BJ (cell line): ENCODE data around the gene CCNH. TPM values are rescaled to one million over a fixed set of nuclear protein-coding genes. Genes with fewer than 3 reads are reported as not detected.
A peak's percentile ranks its signal among the peaks of the same experiment; 100 is the strongest.

ENCODE experiments used
- CTCF ChIA-PET: fragments of 350-600 bp; formaldehyde crosslinking; extraction: SDS; loops from one replicate; lab custom pipeline; 2021; ENCODE audit warnings: antibody characterized with exemption, inconsistent platforms; lab: Yijun Ruan, JAX
- POLR2A ChIA-PET: fragments of 300-600 bp; sonication (Branson Sonifier 250); formaldehyde crosslinking; extraction: SDS; loops from one replicate; lab custom pipeline; 2021; ENCODE audit warnings: antibody characterized with exemption; lab: Charles Lee
- DNase-seq: peaks from one replicate; pipeline ENCODE4 v3.0.0-alpha.2; 2011; ENCODE audit warnings: low read depth
- H3K27me3 ChIP-seq: 2 replicates; pipeline ENCODE4 v1.6.0; 2011; ENCODE audit warnings: low read length; ENCODE audit not compliant: control insufficient read depth, insufficient read depth
- H3K36me3 ChIP-seq: 2 replicates; pipeline ENCODE4 v1.5.1; 2011; ENCODE audit warnings: low read length; ENCODE audit not compliant: control insufficient read depth, insufficient read depth
- H3K4me3 ChIP-seq: 2 replicates; pipeline ENCODE4 v1.5.1; 2011; ENCODE audit warnings: low read depth, mild to moderate bottlenecking, control low read depth, low read length
- CTCF ChIP-seq: IDR thresholded peaks from 2 replicates; pipeline ENCODE4 v1.5.1; 2011; ENCODE audit warnings: low read depth, mild to moderate bottlenecking, control low read depth, inconsistent platforms, low read length, moderate library complexity; ENCODE audit not compliant: insufficient read depth
- polyA plus RNA-seq: library from polyadenylated mRNA; depleted of rRNA; stranded (reverse); fragments of >200 nt; gene quantifications from 2 replicates; pipeline ENCODE4 v1.2.3, GENCODE V29; 2011

Gene CCNH
- polyA plus RNA-seq, 1 experiment, result 62.0 TPM

GRCh38 chr5:87367243-87367642, 45.5 kb downstream of the CCNH start:
- H3K27me3 ChIP-seq, result no peaks in the 10 kb centered on the region
- ChIA-PET CTCF (no interaction called here), POLR2A (no interaction called here)
- H3K4me3 ChIP-seq, result no peak overlapping the region
- H3K36me3 ChIP-seq, result peaks cover 1% of the 10 kb centered on the region
- DNase-seq, result no peak
- no peak for TF ChIP-seq CTCF

- Histone ChIP-seq H3K4me3 (no peak overlapping the region), H3K27me3 (no peaks in the 10 kb centered on the region), H3K36me3 (peaks cover 1% of the 10 kb centered on the region; the same call in 1 of the 2 replicates)
- no peak for TF ChIP-seq CTCF
- POLR2A ChIA-PET, result no interaction called here
- CTCF ChIA-PET, result no interaction called here
- no peak for DNase-seq
These were observed 51.1 kb downstream of the CCNH start for GRCh38 chr5:87361536-87362213.

- TF ChIP-seq CTCF, result no peak
- CTCF ChIA-PET, result no interaction called here
- DNase-seq, result peak; percentile 51
- Histone ChIP-seq H3K27me3 (no peaks in the 10 kb centered on the region), H3K4me3 (no peak overlapping the region), H3K36me3 (peaks cover 2% of the 10 kb centered on the region; the same call in 1 of the 2 replicates)
- POLR2A ChIA-PET, result no interaction called here
These were observed 51.7 kb downstream of the CCNH start for GRCh38 chr5:87361031-87361445.

GRCh38 chr5:87360132-87360531, 52.6 kb downstream of the CCNH start:
- CTCF ChIA-PET, result interaction anchor here (0.6 kb wide), 1 partner anchor 101 kb away, joined by 3 read pairs; no protein-coding TSS in a partner anchor
- Histone ChIP-seq H3K4me3 (no peak overlapping the region), H3K36me3 (peaks cover 2% of the 10 kb centered on the region; the same call in 1 of the 2 replicates), H3K27me3 (no peaks in the 10 kb centered on the region)
- TF ChIP-seq CTCF, result no peak
- POLR2A ChIA-PET, result no interaction called here
- DNase-seq, result no peak

GRCh38 chr5:87359106-87359505, 53.6 kb downstream of the CCNH start:
- CTCF ChIA-PET, result no interaction called here
- no peak for DNase-seq
- TF ChIP-seq CTCF, result no peak
- H3K27me3 ChIP-seq, result no peaks in the 10 kb centered on the region
- peaks cover 2% of the 10 kb centered on the region; the same call in 1 of the 2 replicates for H3K36me3 ChIP-seq
- no peak overlapping the region for H3K4me3 ChIP-seq
- POLR2A ChIA-PET, result no interaction called here
